ENCODE measurements around the gene MYL3. TPM values are rescaled to one million over a fixed set of nuclear protein-coding genes. Genes with fewer than 3 reads are reported as not detected.

The MYL3 gene
- total and polyA plus RNA-seq, 2 donors (not counting 1 experiment from before 2014, with no cell fraction given) = not detected

- Histone ChIP-seq H3K9me3 (ENCODE audit: control extremely low read depth in 1 of 3, control insufficient read depth in 2 of 3, insufficient read depth in 1 of 3, low read length in 2 of 3) (peaks cover 0 to 6% (median 0%) of the 10 kb centered on the region in 3 donors), H3K4me3 (ENCODE audit: control extremely low read depth in 1 of 5, extremely low read depth in 1 of 5, insufficient read depth in 1 of 5, low read depth in 2 of 5, low read length in 4 of 5) (no peak overlapping the region), H3K27ac (ENCODE audit: low read length in 2 of 2) (no peak overlapping the region), H3K36me3 (replicated peaks in 1 of 2; ENCODE audit: control extremely low read depth in 1 of 2, control insufficient read depth in 1 of 2, extremely low read depth in 1 of 2, insufficient read depth in 2 of 2, low read length in 1 of 2) (no peaks in the 10 kb centered on the region), H2AFZ (ENCODE audit: insufficient read depth, low read depth, low read length, poor library complexity, severe bottlenecking) (no peak overlapping the region), H3K79me2 (ENCODE audit: control insufficient read depth, insufficient read depth, low read length) (no peaks in the 10 kb centered on the region), H3K9ac (ENCODE audit: low read length) (no peak overlapping the region), H4K20me1 (ENCODE audit: control insufficient read depth, insufficient read depth, low read length, poor library complexity, severe bottlenecking) (no peaks in the 10 kb centered on the region), H3K27me3 (replicated peaks in 1 of 4; ENCODE audit: control extremely low read depth in 1 of 4, control insufficient read depth in 3 of 4, insufficient read depth in 4 of 4, low read length in 3 of 4) (peaks cover 0 to 60% (median 23%) of the 10 kb centered on the region in 4 experiments), H3K4me2 (replicated peaks; ENCODE audit: low read depth, low read length, poor library complexity, severe bottlenecking) (peak overlapping the region; percentile 79), H3K4me1 (ENCODE audit: control insufficient read depth in 2 of 2, insufficient read depth in 2 of 2, low read length in 2 of 2) (peaks cover 18 to 19% of the 10 kb centered on the region in 2 donors)
- peak overlapping the region; percentile 86 for H3K4me3 Mint-ChIP-seq
- TF ChIP-seq CTCF (IDR thresholded peaks at IDR 0.05) = no peak
- H3K4me1 Mint-ChIP-seq = peaks cover 21% of the 10 kb centered on the region
- DNase-seq (no peak), ATAC-seq (ENCODE audit: low read depth) (no peak)
- intact Hi-C loops (cut with micrococcal nuclease) = no loop called here
- H3K27me3 Mint-ChIP-seq = peaks cover 56% of the 10 kb centered on the region
- H3K27ac Mint-ChIP-seq = no peak overlapping the region
- POLR2A ChIA-PET = no interaction called here
- no peaks in the 10 kb centered on the region for H3K9me3 Mint-ChIP-seq (ENCODE audit: insufficient read depth)
- 90% methylated on average over 3 of the region's 6 CpGs for WGBS (ENCODE audit: insufficient coverage)
- CTCF ChIA-PET = interaction anchor here (1.0 to 1.9 kb wide), 2 partner anchors 185 to 405 kb away, joined by 3 to 5 read pairs; no protein-coding TSS in a partner anchor
Measured at GRCh38 chr3:46893146-46893748, 30.0 kb upstream of the MYL3 start.

GRCh38 chr3:46892285-46893145 lies 29.3 kb upstream of the MYL3 start:
- Histone ChIP-seq H3K9ac (ENCODE audit: low read length) (peak overlapping the region; percentile 56), H3K79me2 (ENCODE audit: control insufficient read depth, insufficient read depth, low read length) (no peaks in the 10 kb centered on the region), H3K4me3 (ENCODE audit: control extremely low read depth in 1 of 5, extremely low read depth in 1 of 5, insufficient read depth in 1 of 5, low read depth in 2 of 5, low read length in 4 of 5) (peak overlapping the region in 4 of 5 experiments; percentile 22 to 46 (median 36)), H3K27ac (ENCODE audit: low read length in 2 of 2) (no peak overlapping the region), H3K4me2 (replicated peaks; ENCODE audit: low read depth, low read length, poor library complexity, severe bottlenecking) (peak overlapping the region; percentile 79), H3K27me3 (replicated peaks in 1 of 4; ENCODE audit: control extremely low read depth in 1 of 4, control insufficient read depth in 3 of 4, insufficient read depth in 4 of 4, low read length in 3 of 4) (peaks cover 0 to 52% (median 21%) of the 10 kb centered on the region in 4 experiments), H3K4me1 (ENCODE audit: control insufficient read depth in 2 of 2, insufficient read depth in 2 of 2, low read length in 2 of 2) (peaks cover 14 to 15% of the 10 kb centered on the region in 2 donors), H3K9me3 (ENCODE audit: control extremely low read depth in 1 of 3, control insufficient read depth in 2 of 3, insufficient read depth in 1 of 3, low read length in 2 of 3) (peaks cover 0 to 6% (median 0%) of the 10 kb centered on the region in 3 donors), H3K36me3 (replicated peaks in 1 of 2; ENCODE audit: control extremely low read depth in 1 of 2, control insufficient read depth in 1 of 2, extremely low read depth in 1 of 2, insufficient read depth in 2 of 2, low read length in 1 of 2) (no peaks in the 10 kb centered on the region), H4K20me1 (ENCODE audit: control insufficient read depth, insufficient read depth, low read length, poor library complexity, severe bottlenecking) (no peaks in the 10 kb centered on the region), H2AFZ (ENCODE audit: insufficient read depth, low read depth, low read length, poor library complexity, severe bottlenecking) (peak overlapping the region; percentile 47)
- 9% methylated on average over 51 of the region's 58 CpGs for WGBS (ENCODE audit: insufficient coverage)
- ChIA-PET POLR2A (no interaction called here), CTCF (interaction anchor here (1.0 to 1.9 kb wide), 2 partner anchors 184 to 404 kb away, joined by 3 to 5 read pairs; no protein-coding TSS in a partner anchor)
- peaks cover 18% of the 10 kb centered on the region for H3K4me1 Mint-ChIP-seq
- peak; percentile 38 for DNase-seq
- TF ChIP-seq CTCF (IDR thresholded peaks at IDR 0.05) (no peak), EZH2 (IDR thresholded peaks at IDR 0.05; ENCODE audit: borderline replicate concordance, insufficient read depth, low read depth, low read length, poor library complexity, severe bottlenecking) (no peak)
- H3K4me3 Mint-ChIP-seq = peak overlapping the region; percentile 86
- no peak overlapping the region for H3K27ac Mint-ChIP-seq
- H3K9me3 Mint-ChIP-seq (ENCODE audit: insufficient read depth) = no peaks in the 10 kb centered on the region
- intact Hi-C loops (cut with micrococcal nuclease) = no loop called here
- ATAC-seq (ENCODE audit: low read depth) = peak; percentile 35
- H3K27me3 Mint-ChIP-seq = peaks cover 55% of the 10 kb centered on the region
